HCT116 (cell line): ENCODE measurements around the gene OPN1MW. TPM values are rescaled to one million over a fixed set of nuclear protein-coding genes. Genes with fewer than 3 reads are reported as not detected.
A peak's percentile ranks its signal among the peaks of the same experiment; 100 is the strongest.
"Not testable (repeated sequence)": the region's sequence is repeated elsewhere in the genome, so short reads cannot be mapped to it uniquely, and the experiment has no call there.

Experiments used
- ATAC-seq: fragments of 200-7000 bp; cut with Tn5 transposase; 2 replicates; pipeline ENCODE4 v1.9.1; 2020; ENCODE audit warnings: mild to moderate bottlenecking, moderate library complexity
- BruUV-seq: library from RNA; stranded (reverse); fragments of 400-500 nt; replicated peaks from 2 replicates; lab custom pipeline; 2021; lab: Mats Ljungman, UMichigan
- CTCF ChIA-PET: fragments of 300-600 bp; sonication (Branson Sonifier 250); formaldehyde crosslinking; loops from one replicate; lab custom pipeline; 2021; ENCODE audit warnings: antibody characterized with exemption; lab: Charles Lee
- POLR2A ChIA-PET: fragments of 300-600, 350-600 bp; sonication (Branson Sonifier 250); formaldehyde crosslinking; loops from one replicate; lab custom pipeline; 2021; ENCODE audit warnings: antibody characterized with exemption; lab: Charles Lee
- RAD21 ChIA-PET, 2 experiments: fragments of 300-600 bp; sonication (Branson Sonifier 250); formaldehyde crosslinking; loops; one replicate each; lab custom pipeline; 2023; ENCODE audit warnings: low total read pairs in 2 of 2; ENCODE audit not compliant: uncharacterized antibody in 2 of 2, unreplicated experiment in 2 of 2, low non-redundant PET in 1 of 2; lab: Charles Lee
- DNase-seq: peaks from one replicate; pipeline ENCODE4 v3.0.0-alpha.2; 2010; ENCODE audit warnings: low read depth, low spot score
- H2AFZ ChIP-seq: fragments of 200-600 bp; shearing (Covaris generic), sonication (generic); 2 replicates; pipeline ENCODE4 v1.6.1; 2017; ENCODE audit warnings: low read depth, mixed run types, mixed read lengths, antibody characterized with exemption, low read length; ENCODE audit not compliant: poor library complexity, severe bottlenecking
- H3K27ac ChIP-seq: 2 replicates; pipeline ENCODE4 v1.5.1; 2012; ENCODE audit warnings: low read depth, low read length
- H3K27me3 ChIP-seq: fragments of 200-600 bp; sonication (generic); 2 replicates; pipeline ENCODE4 v1.6.1; 2016; ENCODE audit warnings: mixed run types, low read length, mixed read lengths; ENCODE audit not compliant: insufficient read depth
- H3K36me3 ChIP-seq, 2 experiments: fragments of 200-500 bp in 1 of 2; fragments of 200-600 bp in 1 of 2; sonication (Bioruptor generic) in 1 of 2; sonication (generic) in 1 of 2; 2 replicates each; pipeline versions ENCODE4 v1.5.1 to v1.6.1; 2014 to 2016; ENCODE audit warnings: low read length in 2 of 2, inconsistent platforms in 1 of 2, mixed read lengths in 1 of 2, mixed run types in 1 of 2; ENCODE audit not compliant: insufficient read depth in 2 of 2, control insufficient read depth in 1 of 2
- H3K4me1 ChIP-seq, 2 experiments: fragments of 200-600 bp in 1 of 2; sonication (generic) in 1 of 2; 2 replicates each; pipeline versions ENCODE4 v1.5.1 to v1.6.1; 2012 to 2017; ENCODE audit warnings: low read length in 2 of 2, inconsistent platforms in 1 of 2, mild to moderate bottlenecking in 1 of 2, mixed read lengths in 1 of 2, mixed run types in 1 of 2, moderate library complexity in 1 of 2; ENCODE audit not compliant: insufficient read depth in 2 of 2, control insufficient read depth in 1 of 2
- H3K4me2 ChIP-seq: fragments of 200-600 bp; sonication (generic); 2 replicates; pipeline ENCODE4 v1.6.1; 2017; ENCODE audit warnings: mixed run types, low read length, mixed read lengths
- H3K4me3 ChIP-seq, 2 experiments: fragments of 200-600 bp in 1 of 2; sonication (generic) in 1 of 2; replicated peaks in 1 of 2; 2 replicates each; pipeline ENCODE4 v1.5.1; 2011 to 2016; ENCODE audit warnings: low read length in 2 of 2, control low read depth in 1 of 2, low read depth in 1 of 2, mild to moderate bottlenecking in 1 of 2, mixed read lengths in 1 of 2, mixed run types in 1 of 2
- H3K79me2 ChIP-seq: fragments of 200-600 bp; sonication (generic); 2 replicates; pipeline ENCODE4 v1.6.1; 2017; ENCODE audit warnings: mild to moderate bottlenecking, mixed run types, low read length, moderate library complexity, mixed read lengths; ENCODE audit not compliant: insufficient read depth
- H3K9ac ChIP-seq: fragments of 200-600 bp; sonication (generic); 2 replicates; pipeline ENCODE4 v1.6.1; 2016; ENCODE audit warnings: low read length, mixed read lengths
- H3K9me2 ChIP-seq: fragments of 200-600 bp; sonication (generic), shearing (Covaris generic); 2 replicates; pipeline ENCODE4 v1.6.1; 2017; ENCODE audit warnings: mixed run types, mild to moderate bottlenecking, moderate library complexity; ENCODE audit not compliant: insufficient read depth
- H3K9me3 ChIP-seq, 2 experiments: fragments of 200-500 bp in 1 of 2; fragments of 200-600 bp in 1 of 2; sonication (Bioruptor generic) in 1 of 2; sonication (generic) in 1 of 2; 2 replicates each; pipeline ENCODE4 v1.6.1; 2014 to 2017; ENCODE audit warnings: low read length in 2 of 2, mixed read lengths in 2 of 2, inconsistent platforms in 1 of 2, low read depth in 1 of 2, mild to moderate bottlenecking in 1 of 2, mixed run types in 1 of 2, moderate library complexity in 1 of 2; ENCODE audit not compliant: control insufficient read depth in 1 of 2, insufficient read depth in 1 of 2
- H4K20me1 ChIP-seq: fragments of 200-600 bp; sonication (generic), shearing (Covaris generic); 2 replicates; pipeline ENCODE4 v1.6.1; 2017; ENCODE audit warnings: mixed run types, mild to moderate bottlenecking, moderate library complexity; ENCODE audit not compliant: insufficient read depth
- intact Hi-C: fragments of 100-400 bp; cut with micrococcal nuclease; formaldehyde crosslinking; loops from 2 replicates; pipeline ENCODE4 v1.10.0; 2022
- total RNA-seq: library from RNA; stranded (reverse); gene quantifications from one replicate; pipeline ENCODE4 v1.2.1, GENCODE V29; 2021; ENCODE audit not compliant: unreplicated experiment

OPN1MW gene
- total RNA-seq, 1 experiment from 2014 or later, result not detected

DNA sequence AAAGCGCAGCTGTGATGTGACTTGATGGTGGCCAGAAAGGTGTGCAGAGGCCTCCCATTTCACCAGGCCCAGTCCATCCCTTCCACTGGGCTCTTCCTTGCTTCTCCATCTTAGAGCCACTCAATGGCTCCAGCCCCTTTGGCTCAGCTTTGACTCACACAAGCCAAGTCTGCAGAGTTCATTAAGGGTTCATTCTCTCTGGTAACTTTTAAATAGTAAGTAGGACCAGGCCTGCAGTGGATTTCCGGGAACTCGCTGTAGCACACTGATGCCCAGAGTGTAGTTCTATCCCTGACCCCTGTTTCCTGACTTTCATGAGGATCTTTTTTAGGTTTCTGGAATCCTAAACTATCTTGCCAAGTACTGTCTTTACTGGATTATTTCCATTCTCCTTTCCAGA, 49.0 kb downstream of the OPN1MW start:
- H3K79me2 ChIP-seq, H3K4me3 ChIP-seq, H4K20me1 ChIP-seq, H3K27ac ChIP-seq, DNase-seq, H3K4me2 ChIP-seq, H3K36me3 ChIP-seq, POLR2A ChIA-PET, RAD21 ChIA-PET, CTCF ChIA-PET, intact Hi-C loops, BruUV-seq, H2AFZ ChIP-seq, H3K27me3 ChIP-seq, H3K9me3 ChIP-seq, H3K9me2 ChIP-seq, ATAC-seq, H3K9ac ChIP-seq, H3K4me1 ChIP-seq: not testable (repeated sequence)

DNA sequence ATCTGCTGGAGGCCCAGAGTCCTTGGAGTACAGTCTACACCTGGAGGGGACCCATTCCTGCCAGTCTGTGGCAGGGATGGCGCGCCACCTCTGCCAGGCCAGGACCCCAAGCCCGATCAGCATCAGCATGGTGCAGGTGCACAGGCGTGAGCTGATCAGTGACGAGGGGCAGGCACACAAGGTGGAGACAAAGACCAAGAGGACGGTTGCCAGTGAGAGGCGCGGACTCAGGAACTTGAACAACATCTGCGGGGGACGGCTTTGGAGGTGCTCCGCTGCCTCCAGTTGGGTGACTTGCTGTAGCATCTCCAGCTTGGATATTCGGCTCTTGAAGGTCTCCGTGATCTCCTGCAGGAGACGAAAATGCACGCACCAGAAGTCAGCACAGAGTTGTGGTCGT, 51.2 kb downstream of the OPN1MW start:
- H3K27ac ChIP-seq, ATAC-seq, H3K4me1 ChIP-seq, BruUV-seq, H4K20me1 ChIP-seq, H3K4me3 ChIP-seq, intact Hi-C loops, CTCF ChIA-PET, H3K36me3 ChIP-seq, H3K4me2 ChIP-seq, H3K9me3 ChIP-seq, H3K9ac ChIP-seq, H3K79me2 ChIP-seq, H3K9me2 ChIP-seq, DNase-seq, H2AFZ ChIP-seq, H3K27me3 ChIP-seq, POLR2A ChIA-PET, RAD21 ChIA-PET: not testable (repeated sequence)

DNA sequence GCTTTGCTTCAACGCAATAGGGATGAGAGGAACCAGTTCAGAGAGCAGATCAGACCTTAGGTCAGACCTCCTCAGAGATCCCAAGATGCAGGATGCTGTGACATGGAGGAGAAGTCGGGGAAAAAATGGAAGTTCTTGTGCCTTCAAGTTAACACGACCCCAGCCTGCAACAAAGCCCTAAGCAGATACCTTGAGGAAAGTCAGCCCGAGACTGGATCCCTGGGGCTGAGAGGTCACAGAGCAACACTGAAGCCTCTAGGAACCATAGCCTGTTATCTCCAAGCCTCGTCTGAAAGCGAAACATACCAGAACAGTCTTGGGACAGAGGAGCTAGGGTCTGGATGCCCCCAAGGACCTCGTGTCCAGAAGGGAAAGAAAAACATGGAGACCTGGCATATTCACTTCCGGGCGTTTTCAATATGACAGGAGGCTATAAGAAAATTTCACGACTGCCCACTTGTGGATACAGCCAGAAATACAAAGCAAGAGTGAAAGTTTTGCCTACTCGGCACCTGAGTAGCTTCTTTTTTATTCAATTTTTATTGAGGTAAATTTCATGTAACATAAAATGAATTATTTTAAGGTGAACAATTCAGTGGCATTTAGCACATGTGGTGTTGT, 56.7 kb downstream of the OPN1MW start:
- H3K9me2 ChIP-seq, H3K36me3 ChIP-seq, intact Hi-C loops, BruUV-seq, H3K9me3 ChIP-seq, H3K27ac ChIP-seq, H3K27me3 ChIP-seq, POLR2A ChIA-PET, H2AFZ ChIP-seq, H3K4me2 ChIP-seq, H3K79me2 ChIP-seq, CTCF ChIA-PET, H4K20me1 ChIP-seq, DNase-seq, H3K4me3 ChIP-seq, H3K4me1 ChIP-seq, RAD21 ChIA-PET, H3K9ac ChIP-seq: not testable (repeated sequence)
- ATAC-seq, result 0 out of 2 replicates have a peak, but pooled peaks have one; percentile 47

DNA sequence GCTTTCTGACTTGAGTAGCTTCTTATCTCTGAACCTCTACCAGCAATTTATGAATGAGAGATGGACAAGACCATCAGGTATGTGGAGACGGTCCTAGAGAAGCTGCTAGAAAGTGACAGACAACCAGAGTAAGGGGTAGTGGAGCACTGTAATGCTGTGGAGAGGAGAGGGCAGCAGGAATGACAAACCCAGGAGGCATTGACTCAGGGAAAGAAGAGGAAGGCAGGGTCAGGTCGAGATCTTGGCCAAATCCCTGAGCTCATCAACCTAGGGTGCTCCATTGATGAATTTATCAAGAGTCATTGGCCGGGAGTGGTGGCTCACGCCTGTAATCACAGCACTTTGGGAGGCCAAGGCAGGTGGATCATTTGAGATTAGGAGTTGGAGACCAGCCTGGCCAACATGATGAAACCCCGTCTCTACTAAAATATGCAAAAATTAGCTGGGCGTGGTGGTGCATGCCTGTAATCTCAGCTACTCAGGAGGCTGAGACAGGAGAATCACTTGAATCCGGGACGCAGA, 57.6 kb downstream of the OPN1MW start:
- H3K36me3 ChIP-seq, BruUV-seq, H3K9me3 ChIP-seq, ATAC-seq, H3K4me2 ChIP-seq, CTCF ChIA-PET, H3K9me2 ChIP-seq, intact Hi-C loops, DNase-seq, H3K79me2 ChIP-seq, H3K4me3 ChIP-seq, H3K4me1 ChIP-seq, H3K27me3 ChIP-seq, H3K9ac ChIP-seq, H2AFZ ChIP-seq, H4K20me1 ChIP-seq, H3K27ac ChIP-seq, RAD21 ChIA-PET, POLR2A ChIA-PET: not testable (repeated sequence)
